Neural progenitor cell (in vitro differentiated cells): ENCODE measurements around the gene CLTRN. TPM values are rescaled to one million over a fixed set of nuclear protein-coding genes. Genes with fewer than 3 reads are reported as not detected.

ENCODE experiments used
- DNase-seq: peaks from one replicate; pipeline ENCODE4 v3.0.0-alpha.2; 2016; ENCODE audit warnings: low spot score
- H2AFZ ChIP-seq: fragments of 200-600 bp; sonication (generic); replicated peaks from 2 replicates; pipeline ENCODE4 v1.6.1; 2016; ENCODE audit warnings: antibody characterized with exemption
- H3F3A ChIP-seq: fragments of 200-600 bp; sonication (generic); 2 replicates; pipeline ENCODE4 v1.6.1; 2016; ENCODE audit warnings: antibody characterized with exemption, low read depth
- H3K27ac ChIP-seq: fragments of 200-600 bp; sonication (generic); 2 replicates; pipeline ENCODE4 v1.5.1; 2016; ENCODE audit warnings: mild to moderate bottlenecking
- H3K27me3 ChIP-seq: fragments of 200-600 bp; sonication (generic); 2 replicates; pipeline ENCODE4 v1.6.1; 2016; ENCODE audit warnings: mild to moderate bottlenecking, moderate library complexity
- H3K36me3 ChIP-seq: fragments of 200-600 bp; sonication (generic); 2 replicates; pipeline ENCODE4 v1.5.1; 2016
- H3K4me1 ChIP-seq: fragments of 200-600 bp; sonication (generic); 2 replicates; pipeline ENCODE4 v1.6.1; 2016; ENCODE audit warnings: mixed run types
- H3K4me2 ChIP-seq: fragments of 200-600 bp; sonication (generic); 2 replicates; pipeline ENCODE4 v1.6.1; 2016
- H3K4me3 ChIP-seq: fragments of 200-600 bp; sonication (generic); 2 replicates; pipeline ENCODE4 v1.5.1; 2016
- H3K79me2 ChIP-seq: fragments of 200-600 bp; sonication (generic); 2 replicates; pipeline ENCODE4 v1.6.1; 2016; ENCODE audit warnings: low read depth
- H3K9ac ChIP-seq: fragments of 200-600 bp; sonication (generic); 2 replicates; pipeline ENCODE4 v1.6.1; 2016
- H3K9me3 ChIP-seq: fragments of 200-600 bp; sonication (generic); 2 replicates; pipeline ENCODE4 v1.5.1; 2016; ENCODE audit warnings: low read depth
- H4K20me1 ChIP-seq: fragments of 200-600 bp; sonication (generic); 2 replicates; pipeline ENCODE4 v1.6.1; 2016; ENCODE audit warnings: low read depth
- H3K27ac Mint-ChIP-seq: 3 replicates; pipeline ENCODE4 v1.8.0; 2021; ENCODE audit warnings: mixed read lengths
- H3K27me3 Mint-ChIP-seq: 2 replicates; pipeline ENCODE4 v1.8.0; 2022; ENCODE audit warnings: low read depth, mild to moderate bottlenecking, inconsistent platforms, moderate library complexity, mixed read lengths; ENCODE audit not compliant: insufficient read depth
- H3K36me3 Mint-ChIP-seq: 3 replicates; pipeline ENCODE4 v1.8.0; 2021; ENCODE audit warnings: mixed read lengths
- H3K4me1 Mint-ChIP-seq: 3 replicates; pipeline ENCODE4 v1.8.0; 2021; ENCODE audit warnings: mixed read lengths
- H3K4me3 Mint-ChIP-seq: 3 replicates; pipeline ENCODE4 v1.8.0; 2021; ENCODE audit warnings: mild to moderate bottlenecking, moderate library complexity, mixed read lengths
- H3K9me3 Mint-ChIP-seq: 3 replicates; pipeline ENCODE4 v1.8.0; 2020; ENCODE audit warnings: mixed read lengths
- EZH2 ChIP-seq: fragments of 200-600 bp; sonication (generic); IDR thresholded peaks from 2 replicates; pipeline ENCODE4 v1.6.1; 2017; ENCODE audit warnings: antibody characterized with exemption, mild to moderate bottlenecking, moderate library complexity
- EZH2phosphoT487 ChIP-seq: fragments of 200-600 bp; sonication (generic); IDR thresholded peaks from 2 replicates; pipeline ENCODE4 v1.6.1; 2017; ENCODE audit warnings: antibody characterized with exemption
- total RNA-seq: library from RNA; depleted of rRNA; stranded (reverse); fragments of >200 nt; gene quantifications from 2 replicates; pipeline ENCODE4 v1.2.3, GENCODE V29; 2015; ENCODE audit warnings: low replicate concordance
- TF ChIP-seq, protein P1 (sequence below): fragments of 200-600 bp; sonication (generic); IDR thresholded peaks from 2 replicates; pipeline ENCODE4 v1.5.1; 2017; ENCODE audit warnings: antibody characterized with exemption, mild to moderate bottlenecking

The CLTRN gene
- total RNA-seq, 1 donor from 2014 or later, result 3.5 TPM

DNA sequence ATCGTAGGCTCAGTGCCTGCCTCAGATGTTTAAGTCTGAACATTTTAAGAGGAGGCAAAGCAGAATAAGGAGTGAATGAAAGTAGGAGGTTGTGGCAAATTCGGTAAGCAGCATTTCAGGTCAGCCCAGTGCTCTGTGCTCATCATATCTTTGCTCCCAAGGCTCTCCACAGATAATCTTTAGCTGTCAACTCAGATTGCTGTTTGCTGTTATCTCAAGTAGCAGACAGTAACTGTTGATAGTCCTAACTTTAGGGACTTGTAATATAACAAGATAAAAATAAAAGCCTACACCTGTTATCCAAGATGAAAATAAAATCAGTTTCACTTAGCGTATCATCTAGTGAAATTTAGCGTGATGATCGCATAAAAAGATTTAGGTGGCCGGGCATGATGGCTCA is 18.6 kb upstream of the CLTRN start:
- Histone ChIP-seq H3F3A (no peaks in the 10 kb centered on the region), H3K4me3 (no peak overlapping the region), H3K4me2 (no peak overlapping the region), H3K9me3 (no peaks in the 10 kb centered on the region), H3K9ac (no peak overlapping the region), H4K20me1 (no peaks in the 10 kb centered on the region), H3K36me3 (no peaks in the 10 kb centered on the region), H2AFZ (no peak overlapping the region), H3K4me1 (no peaks in the 10 kb centered on the region), H3K79me2 (peaks cover 13% of the 10 kb centered on the region), H3K27ac (no peak overlapping the region), H3K27me3 (no peaks in the 10 kb centered on the region)
- no peaks in the 10 kb centered on the region for H3K4me1 Mint-ChIP-seq
- peaks cover 5% of the 10 kb centered on the region for H3K27me3 Mint-ChIP-seq
- no peak overlapping the region for H3K27ac Mint-ChIP-seq
- TF ChIP-seq EZH2phosphoT487 (no peak), EZH2 (no peak)
- TF ChIP-seq, protein P1, sequence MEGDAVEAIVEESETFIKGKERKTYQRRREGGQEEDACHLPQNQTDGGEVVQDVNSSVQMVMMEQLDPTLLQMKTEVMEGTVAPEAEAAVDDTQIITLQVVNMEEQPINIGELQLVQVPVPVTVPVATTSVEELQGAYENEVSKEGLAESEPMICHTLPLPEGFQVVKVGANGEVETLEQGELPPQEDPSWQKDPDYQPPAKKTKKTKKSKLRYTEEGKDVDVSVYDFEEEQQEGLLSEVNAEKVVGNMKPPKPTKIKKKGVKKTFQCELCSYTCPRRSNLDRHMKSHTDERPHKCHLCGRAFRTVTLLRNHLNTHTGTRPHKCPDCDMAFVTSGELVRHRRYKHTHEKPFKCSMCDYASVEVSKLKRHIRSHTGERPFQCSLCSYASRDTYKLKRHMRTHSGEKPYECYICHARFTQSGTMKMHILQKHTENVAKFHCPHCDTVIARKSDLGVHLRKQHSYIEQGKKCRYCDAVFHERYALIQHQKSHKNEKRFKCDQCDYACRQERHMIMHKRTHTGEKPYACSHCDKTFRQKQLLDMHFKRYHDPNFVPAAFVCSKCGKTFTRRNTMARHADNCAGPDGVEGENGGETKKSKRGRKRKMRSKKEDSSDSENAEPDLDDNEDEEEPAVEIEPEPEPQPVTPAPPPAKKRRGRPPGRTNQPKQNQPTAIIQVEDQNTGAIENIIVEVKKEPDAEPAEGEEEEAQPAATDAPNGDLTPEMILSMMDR, result no peak
- no peaks in the 10 kb centered on the region for H3K9me3 Mint-ChIP-seq
- peaks cover 2% of the 10 kb centered on the region for H3K36me3 Mint-ChIP-seq
- no peak for DNase-seq
- H3K4me3 Mint-ChIP-seq, result no peak overlapping the region

GRCh38 chrX:15681433-15681832 is 16.8 kb upstream of the CLTRN start:
- DNase-seq, result no peak
- no peaks in the 10 kb centered on the region for H3K27me3 ChIP-seq
- no peak overlapping the region for H3K4me2 ChIP-seq
- Mint-ChIP-seq H3K27me3 (peaks cover 7% of the 10 kb centered on the region), H3K9me3 (no peaks in the 10 kb centered on the region), H3K36me3 (peaks cover 2% of the 10 kb centered on the region), H3K27ac (no peak overlapping the region), H3K4me3 (no peak overlapping the region), H3K4me1 (peaks cover 5% of the 10 kb centered on the region)
- H4K20me1 ChIP-seq, result no peaks in the 10 kb centered on the region
- H2AFZ ChIP-seq, result no peak overlapping the region
- no peaks in the 10 kb centered on the region for H3F3A ChIP-seq
- TF ChIP-seq EZH2phosphoT487 (no peak), EZH2 (no peak)
- TF ChIP-seq, protein P1, result no peak
- H3K9ac ChIP-seq, result no peak overlapping the region
- no peak overlapping the region for H3K27ac ChIP-seq
- no peaks in the 10 kb centered on the region for H3K36me3 ChIP-seq
- no peak overlapping the region for H3K4me3 ChIP-seq
- H3K4me1 ChIP-seq, result no peaks in the 10 kb centered on the region
- peaks cover 30% of the 10 kb centered on the region for H3K79me2 ChIP-seq
- H3K9me3 ChIP-seq, result no peaks in the 10 kb centered on the region

DNA sequence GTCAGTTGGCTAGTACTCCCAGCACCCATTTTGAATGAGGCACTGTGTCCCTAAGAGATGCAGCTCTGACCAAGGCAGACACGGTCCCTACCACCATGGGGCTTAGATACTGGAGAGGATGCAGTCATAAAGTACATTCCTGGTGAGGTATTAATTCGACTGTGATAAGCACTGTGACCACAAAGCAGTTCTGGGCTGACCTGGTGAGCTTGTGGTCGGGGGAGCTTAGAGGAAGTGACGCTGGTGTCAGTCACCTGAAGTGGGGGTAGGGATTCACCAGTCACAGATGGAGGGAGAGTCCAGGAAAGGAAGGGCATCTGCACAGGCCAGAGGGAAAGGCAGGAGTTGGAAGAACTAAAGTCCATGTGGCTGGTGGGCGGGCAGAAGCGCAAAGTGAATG is 15.8 kb upstream of the CLTRN start:
- H3F3A ChIP-seq, result peaks cover 4% of the 10 kb centered on the region
- H3K79me2 ChIP-seq, result peaks cover 39% of the 10 kb centered on the region
- H3K9ac ChIP-seq, result no peak overlapping the region
- H3K4me2 ChIP-seq, result no peak overlapping the region
- H4K20me1 ChIP-seq, result no peaks in the 10 kb centered on the region
- H2AFZ ChIP-seq, result no peak overlapping the region
- H3K9me3 ChIP-seq, result no peaks in the 10 kb centered on the region
- no peak overlapping the region for H3K27ac ChIP-seq
- Mint-ChIP-seq H3K4me3 (no peak overlapping the region), H3K4me1 (peaks cover 11% of the 10 kb centered on the region), H3K27me3 (peaks cover 7% of the 10 kb centered on the region), H3K27ac (no peak overlapping the region), H3K9me3 (no peaks in the 10 kb centered on the region), H3K36me3 (peaks cover 2% of the 10 kb centered on the region)
- no peak overlapping the region for H3K4me3 ChIP-seq
- no peaks in the 10 kb centered on the region for H3K36me3 ChIP-seq
- TF ChIP-seq, protein P1, result no peak
- TF ChIP-seq EZH2 (no peak), EZH2phosphoT487 (no peak)
- no peaks in the 10 kb centered on the region for H3K27me3 ChIP-seq
- H3K4me1 ChIP-seq, result no peaks in the 10 kb centered on the region
- no peak for DNase-seq
